HAP-1 (cell line): ENCODE results near the gene MUC5B.
"Not testable (repeated sequence)": the region's sequence is repeated elsewhere in the genome, so short reads cannot be mapped to it uniquely, and the experiment has no call there.

Experiments used
- DNase-seq, 2 experiments: peaks; one replicate each; pipeline ENCODE4 v3.0.0-alpha.2; 2016 to 2020; ENCODE audit warnings: low spot score in 2 of 2
- H3K27me3 ChIP-seq: fragments of 250-450 bp; sonication (Bioruptor Pico); 2 replicates; pipeline ENCODE4 v1.5.1; 2020; ENCODE audit warnings: low read depth, mild to moderate bottlenecking, moderate library complexity
- H3K36me3 ChIP-seq: fragments of 250-450 bp; sonication (Bioruptor Pico); replicated peaks from 2 replicates; pipeline ENCODE4 v1.5.1; 2020; ENCODE audit warnings: mild to moderate bottlenecking
- H3K4me1 ChIP-seq: fragments of 250-450 bp; sonication (Bioruptor Pico); 2 replicates; pipeline ENCODE4 v1.5.1; 2020; ENCODE audit warnings: mild to moderate bottlenecking
- H3K4me3 ChIP-seq: fragments of 250-450 bp; sonication (Bioruptor Pico); 2 replicates; pipeline ENCODE4 v1.5.1; 2020; ENCODE audit warnings: mild to moderate bottlenecking, moderate library complexity
- H3K9me3 ChIP-seq: fragments of 250-450 bp; sonication (Bioruptor Pico); 2 replicates; pipeline ENCODE4 v1.5.1; 2020; ENCODE audit warnings: mild to moderate bottlenecking, moderate library complexity
- in situ Hi-C: fragments of 300-500 bp; cut with MboI; formaldehyde crosslinking; loops from 3 replicates; pipeline ENCODE4 v1.14.3; 2020; ENCODE audit warnings: low sequenced_read_pairs, inconsistent platforms, mixed read lengths

MUC5B gene

DNA sequence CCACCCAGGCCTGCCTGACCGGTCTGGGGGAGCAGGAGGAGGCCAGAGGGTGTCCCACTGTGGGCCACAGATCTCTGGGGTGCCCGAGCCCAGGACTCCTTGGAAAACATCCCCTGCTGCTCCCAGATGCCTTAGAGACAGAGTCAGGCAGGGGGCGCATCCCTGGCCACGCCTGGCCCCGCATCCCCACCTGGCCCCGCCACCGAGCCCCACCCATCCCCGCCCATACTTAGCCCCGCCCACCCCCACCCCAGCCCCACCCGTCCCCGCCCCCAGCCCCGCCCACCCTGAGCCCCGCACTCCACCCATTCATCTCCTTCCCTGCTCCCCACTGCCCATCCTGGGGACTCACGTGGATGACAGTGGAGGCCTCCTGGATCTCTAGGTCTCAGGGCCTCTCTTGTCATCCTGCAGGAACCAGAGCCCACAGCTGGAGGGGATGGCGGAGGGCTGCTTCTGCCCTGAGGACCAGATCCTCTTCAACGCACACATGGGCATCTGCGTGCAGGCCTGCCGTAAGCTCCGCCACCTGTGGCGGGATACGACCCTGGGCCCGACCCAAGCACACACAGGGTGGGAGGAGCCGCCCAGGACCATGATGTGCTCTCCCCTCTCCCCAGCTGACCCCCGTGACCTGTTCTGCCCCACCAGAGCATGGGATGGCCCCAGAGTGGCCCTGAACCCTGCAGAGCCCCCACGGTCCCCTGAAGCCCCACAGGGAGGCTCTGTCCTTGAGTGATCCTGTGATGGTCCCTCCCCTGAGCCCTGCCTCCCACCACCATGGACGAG is 33.6 kb downstream of the MUC5B start:
- in situ Hi-C loops: no loop called here
- Histone ChIP-seq H3K36me3 (no peaks in the 10 kb centered on the region), H3K4me1 (no peaks in the 10 kb centered on the region), H3K9me3 (no peaks in the 10 kb centered on the region), H3K27me3 (no peaks in the 10 kb centered on the region), H3K4me3 (no peak overlapping the region)
- DNase-seq: no peak

- H3K4me1 ChIP-seq: no peaks in the 10 kb centered on the region
- H3K27me3 ChIP-seq: no peaks in the 10 kb centered on the region
- H3K36me3 ChIP-seq: no peaks in the 10 kb centered on the region
- in situ Hi-C loops: no loop called here
- no peak for DNase-seq
- H3K9me3 ChIP-seq: no peaks in the 10 kb centered on the region
- H3K4me3 ChIP-seq: no peak overlapping the region
Measured at GRCh38 chr11:1257366-1257765, 34.5 kb downstream of the MUC5B start.

DNA sequence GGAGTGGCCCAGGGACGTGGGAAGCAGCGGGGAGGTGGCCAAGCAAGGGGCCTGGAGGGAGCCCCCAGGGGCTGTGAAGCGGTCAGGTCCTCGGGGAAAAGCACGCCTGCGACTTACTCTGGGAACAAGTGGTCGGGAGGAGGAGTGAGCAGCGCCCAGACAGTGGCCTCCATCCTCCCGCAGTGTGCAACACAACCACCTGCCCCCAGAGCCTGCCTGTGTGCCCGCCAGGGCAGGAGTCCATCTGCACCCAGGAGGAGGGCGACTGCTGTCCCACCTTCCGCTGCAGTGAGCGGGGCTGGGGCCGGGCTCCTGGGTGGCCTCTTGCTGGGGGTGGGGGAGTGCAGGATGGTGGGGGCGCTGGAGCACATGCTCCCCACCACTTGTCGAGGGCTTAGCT is 35.0 kb downstream of the MUC5B start:
- H3K4me1 ChIP-seq: no peaks in the 10 kb centered on the region
- in situ Hi-C loops: no loop called here
- H3K4me3 ChIP-seq: no peak overlapping the region
- no peaks in the 10 kb centered on the region for H3K9me3 ChIP-seq
- no peaks in the 10 kb centered on the region for H3K27me3 ChIP-seq
- no peak for DNase-seq
- H3K36me3 ChIP-seq: no peaks in the 10 kb centered on the region

DNA sequence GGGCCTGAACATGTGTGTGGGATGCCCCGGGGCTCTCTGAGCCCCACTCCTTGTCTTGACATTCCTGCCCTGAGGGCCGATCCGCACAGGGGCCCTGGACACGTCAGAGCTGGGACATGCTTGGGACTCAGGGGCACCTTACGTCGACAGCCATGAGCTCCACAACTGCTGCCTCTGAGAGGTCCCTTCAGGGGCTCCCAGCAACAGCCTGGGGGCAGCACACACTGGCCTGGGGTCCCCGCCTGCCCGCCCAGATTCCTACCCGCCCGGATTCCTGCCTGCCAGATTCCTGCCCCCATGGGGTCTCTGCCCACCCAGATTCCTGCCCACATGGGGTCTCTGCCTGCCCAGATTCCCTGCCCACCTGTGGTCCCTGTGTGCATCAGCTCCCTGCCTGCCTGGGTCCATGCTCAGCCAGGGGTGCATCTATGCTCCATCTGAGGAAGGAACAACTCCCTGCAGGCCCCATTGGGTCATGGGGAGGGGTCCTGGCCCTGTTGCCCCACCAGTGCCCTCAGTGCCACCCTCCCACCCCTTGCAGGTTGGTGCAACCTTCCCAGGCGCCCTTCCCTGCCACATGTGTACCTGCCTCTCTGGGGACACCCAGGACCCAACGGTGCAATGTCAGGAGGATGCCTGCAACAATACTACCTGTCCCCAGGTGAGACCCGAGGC is 35.7 kb downstream of the MUC5B start:
- DNase-seq: no peak
- Histone ChIP-seq H3K9me3 (no peaks in the 10 kb centered on the region), H3K36me3 (no peaks in the 10 kb centered on the region), H3K4me3 (no peak overlapping the region), H3K27me3 (no peaks in the 10 kb centered on the region), H3K4me1 (no peaks in the 10 kb centered on the region)
- in situ Hi-C loops: no loop called here

- Histone ChIP-seq H3K36me3 (no peaks in the 10 kb centered on the region), H3K4me3 (no peak overlapping the region), H3K9me3 (no peaks in the 10 kb centered on the region), H3K27me3 (no peaks in the 10 kb centered on the region), H3K4me1 (no peaks in the 10 kb centered on the region)
- in situ Hi-C loops: no loop called here
- no peak for DNase-seq
Measured at GRCh38 chr11:1259076-1259461, 36.2 kb downstream of the MUC5B start.

DNA sequence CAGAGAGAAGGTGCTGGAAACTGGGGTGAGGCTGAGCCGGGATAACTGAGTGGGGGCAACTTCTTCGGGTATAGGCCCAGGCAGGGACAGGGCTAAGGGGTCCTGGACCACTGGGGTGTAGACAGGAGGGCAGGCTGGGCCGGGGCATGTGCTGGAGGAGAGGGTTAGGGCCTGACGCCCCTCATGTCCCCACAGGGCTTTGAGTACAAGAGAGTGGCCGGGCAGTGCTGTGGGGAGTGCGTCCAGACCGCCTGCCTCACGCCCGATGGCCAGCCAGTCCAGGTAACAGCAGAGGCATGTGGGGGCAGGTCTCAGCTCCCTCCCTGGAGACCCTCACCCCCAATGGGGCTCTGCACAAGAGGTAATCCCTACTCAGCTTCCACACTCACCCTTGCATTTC is 36.7 kb downstream of the MUC5B start:
- Histone ChIP-seq H3K4me1 (no peaks in the 10 kb centered on the region), H3K27me3 (no peaks in the 10 kb centered on the region), H3K4me3 (no peak overlapping the region), H3K9me3 (no peaks in the 10 kb centered on the region), H3K36me3 (no peaks in the 10 kb centered on the region)
- in situ Hi-C loops: no loop called here
- DNase-seq: no peak

DNA sequence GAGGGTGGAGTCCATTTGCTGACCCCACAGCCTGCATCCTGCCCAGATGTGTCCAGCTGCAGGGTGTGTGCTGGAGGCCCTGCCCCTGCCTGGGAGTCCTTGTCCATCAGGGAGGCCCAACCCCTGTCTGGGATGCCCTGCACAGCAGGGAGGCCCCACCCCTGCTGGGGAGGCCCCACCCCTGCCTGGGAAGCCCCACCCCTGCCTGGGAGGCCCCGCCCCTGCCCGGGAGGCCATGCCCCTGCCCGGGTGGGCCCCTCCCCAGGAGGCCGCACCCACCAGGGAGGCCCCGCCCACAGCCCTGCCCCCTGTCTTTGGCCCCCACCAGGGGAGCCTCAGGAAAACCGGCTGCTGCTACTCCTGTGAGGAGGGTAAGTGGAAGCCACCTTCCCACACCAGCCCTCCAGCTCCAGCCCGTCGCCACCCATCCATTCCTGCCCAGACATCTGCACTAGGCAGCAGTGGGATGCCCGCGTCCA is 37.2 kb downstream of the MUC5B start:
- in situ Hi-C loops: no loop called here
- no peak overlapping the region for H3K4me3 ChIP-seq
- no peaks in the 10 kb centered on the region for H3K27me3 ChIP-seq
- H3K36me3 ChIP-seq: no peaks in the 10 kb centered on the region
- H3K9me3 ChIP-seq: no peaks in the 10 kb centered on the region; the same call in 1 of the 2 replicates
- no peaks in the 10 kb centered on the region for H3K4me1 ChIP-seq
- DNase-seq: peak in 1 of 2 experiments; percentile 62

DNA sequence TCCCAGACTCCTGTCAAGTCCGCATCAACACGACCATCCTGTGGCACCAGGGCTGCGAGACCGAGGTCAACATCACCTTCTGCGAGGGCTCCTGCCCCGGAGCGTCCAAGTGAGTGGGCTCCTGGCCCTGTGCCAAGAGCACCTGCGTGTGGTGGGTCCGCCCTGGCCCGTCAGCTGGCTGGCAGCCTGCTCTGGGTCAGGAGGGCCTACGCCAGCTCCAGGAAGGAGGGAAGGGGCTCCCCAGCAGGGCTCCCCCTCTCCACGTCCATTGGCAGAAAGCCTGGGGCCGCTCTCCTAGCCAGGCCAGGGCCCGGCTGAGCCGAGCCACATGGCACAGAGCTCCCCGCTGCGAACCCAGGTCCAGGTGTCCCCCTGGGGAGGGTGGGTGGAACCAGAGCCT is 37.8 kb downstream of the MUC5B start:
- Histone ChIP-seq H3K4me3 (no peak overlapping the region), H3K36me3 (no peaks in the 10 kb centered on the region), H3K9me3 (no peaks in the 10 kb centered on the region; the same call in 1 of the 2 replicates), H3K27me3 (no peaks in the 10 kb centered on the region), H3K4me1 (no peaks in the 10 kb centered on the region)
- no peak for DNase-seq
- in situ Hi-C loops: no loop called here

- H3K4me3 ChIP-seq: no peak overlapping the region
- H3K36me3 ChIP-seq: no peaks in the 10 kb centered on the region
- H3K4me1 ChIP-seq: no peaks in the 10 kb centered on the region
- no peaks in the 10 kb centered on the region for H3K27me3 ChIP-seq
- no peak for DNase-seq
- in situ Hi-C loops: no loop called here
- no peaks in the 10 kb centered on the region; the same call in 1 of the 2 replicates for H3K9me3 ChIP-seq
Measured at GRCh38 chr11:1261241-1262071, 38.6 kb downstream of the MUC5B start.

GRCh38 chr11:1262172-1263006 is 39.5 kb downstream of the MUC5B start:
- peak; percentile 58 to 83 for DNase-seq
- H3K36me3 ChIP-seq: no peaks in the 10 kb centered on the region
- peak overlapping the region; percentile 23 for H3K4me3 ChIP-seq
- no peaks in the 10 kb centered on the region for H3K27me3 ChIP-seq
- in situ Hi-C loops: no loop called here
- no peaks in the 10 kb centered on the region; the same call in 1 of the 2 replicates for H3K9me3 ChIP-seq
- no peaks in the 10 kb centered on the region for H3K4me1 ChIP-seq

DNA sequence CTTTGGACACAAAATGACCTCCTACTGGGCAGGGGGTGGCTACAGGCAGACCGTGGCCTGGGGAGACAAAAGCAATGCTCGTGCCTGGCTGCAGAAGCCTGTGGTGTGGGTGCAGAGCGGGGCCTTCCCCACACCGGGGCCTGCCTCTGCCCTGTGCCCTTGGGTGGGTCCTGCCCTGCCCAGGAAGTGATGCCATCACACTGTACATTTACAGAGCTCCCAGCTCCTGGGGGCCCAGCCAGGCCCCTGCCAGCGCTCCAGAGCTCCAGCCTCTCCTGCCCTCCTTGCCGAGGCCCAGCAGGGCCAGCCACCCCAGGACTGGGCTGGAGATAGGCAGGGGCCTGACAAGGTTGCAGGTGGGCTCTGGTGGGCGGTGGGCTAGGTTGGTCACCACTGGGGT is 40.1 kb downstream of the MUC5B start:
- H3K4me3 ChIP-seq: no peak overlapping the region
- H3K27me3 ChIP-seq: no peaks in the 10 kb centered on the region
- no peaks in the 10 kb centered on the region for H3K4me1 ChIP-seq
- in situ Hi-C loops: no loop called here
- H3K36me3 ChIP-seq: no peaks in the 10 kb centered on the region
- no peak for DNase-seq
- H3K9me3 ChIP-seq: no peaks in the 10 kb centered on the region; the same call in 1 of the 2 replicates

DNA sequence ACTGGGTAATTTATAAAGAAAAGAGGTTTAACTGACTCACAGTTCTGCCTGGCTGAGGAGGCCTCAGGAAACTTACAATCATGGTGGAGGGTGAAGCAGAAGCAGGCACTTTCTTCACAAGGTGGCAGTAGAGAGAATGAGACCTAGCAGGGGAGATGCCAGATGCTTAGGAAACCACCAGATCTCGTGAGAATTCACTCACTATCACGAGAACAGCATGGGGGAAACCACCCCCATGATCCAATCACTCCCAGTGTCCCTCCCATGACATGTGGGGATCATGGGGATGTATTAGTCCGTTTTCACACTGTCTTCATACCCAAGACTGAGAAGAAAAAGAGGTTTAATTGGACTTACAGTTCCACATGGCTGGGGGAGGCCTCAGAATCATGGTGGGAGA is 41.6 kb downstream of the MUC5B start:
- H3K4me3 ChIP-seq, H3K36me3 ChIP-seq, H3K27me3 ChIP-seq, in situ Hi-C loops, H3K9me3 ChIP-seq, H3K4me1 ChIP-seq: not testable (repeated sequence)
- DNase-seq: peak; percentile 36 to 63

DNA sequence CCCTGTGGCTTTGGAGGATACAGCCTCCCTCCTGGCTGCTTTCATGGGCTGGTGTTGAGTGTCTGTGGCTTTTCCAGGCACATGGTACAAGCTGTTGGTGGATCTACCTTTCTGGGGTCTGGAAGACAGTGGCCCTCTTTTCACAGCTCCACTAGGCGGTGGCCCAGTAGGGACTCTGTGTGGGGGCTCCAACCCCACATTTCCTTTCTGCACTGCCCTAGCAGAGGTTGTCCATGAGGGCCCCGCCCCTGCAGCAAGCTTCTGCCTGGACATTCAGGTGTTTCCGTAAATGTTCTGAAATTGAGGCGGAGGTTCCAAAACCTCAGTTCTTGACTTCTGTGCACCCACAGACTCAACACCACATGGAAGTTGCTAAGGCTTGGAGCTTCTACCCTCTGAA is 42.6 kb downstream of the MUC5B start:
- H3K4me1 ChIP-seq, H3K36me3 ChIP-seq, H3K9me3 ChIP-seq, H3K4me3 ChIP-seq, in situ Hi-C loops, DNase-seq, H3K27me3 ChIP-seq: not testable (repeated sequence)
